HG03354 (cell line): ENCODE results near the gene NOXO1.
"Not testable (repeated sequence)": the region's sequence is repeated elsewhere in the genome, so short reads cannot be mapped to it uniquely, and the experiment has no call there.

Experiments used
- ATAC-seq: cut with Tn5 transposase; IDR thresholded peaks from one replicate; pipeline ENCODE4 v1.9.1; 2021; ENCODE audit warnings: mild to moderate bottlenecking; ENCODE audit not compliant: unreplicated experiment, poor library complexity, severe bottlenecking

NOXO1 gene

GRCh38 chr16:1945559-1946391 is 35.5 kb downstream of the NOXO1 start:
- no peak for ATAC-seq

DNA sequence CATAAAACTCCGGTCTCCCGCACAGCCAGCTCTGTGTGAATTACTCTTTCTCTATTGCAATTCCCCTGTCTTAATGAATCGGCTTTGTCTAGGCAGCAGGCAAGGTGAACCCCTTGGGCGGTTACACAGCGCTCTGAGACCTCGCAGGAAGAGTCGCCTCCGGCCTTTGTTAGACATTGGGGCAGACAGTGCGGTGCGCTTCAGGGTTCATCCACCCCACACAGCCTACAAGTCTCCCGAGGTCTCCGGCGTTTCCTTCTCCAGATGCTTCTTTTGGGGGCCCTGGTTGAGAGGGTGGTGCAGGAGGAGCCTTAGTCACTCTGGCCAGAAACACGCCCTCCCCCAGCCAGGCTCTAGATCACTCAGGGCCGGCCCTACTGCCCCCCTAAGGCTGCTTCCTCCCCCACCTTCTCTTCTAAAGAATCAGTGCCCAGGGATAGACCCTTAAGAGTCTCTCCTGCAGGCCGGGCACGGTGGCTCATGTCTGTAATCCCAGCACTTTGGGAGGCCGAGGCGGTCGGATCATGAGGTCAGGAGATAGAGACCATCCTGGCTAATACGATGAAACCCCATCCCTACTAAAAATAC is 36.6 kb downstream of the NOXO1 start:
- no peak for ATAC-seq

DNA sequence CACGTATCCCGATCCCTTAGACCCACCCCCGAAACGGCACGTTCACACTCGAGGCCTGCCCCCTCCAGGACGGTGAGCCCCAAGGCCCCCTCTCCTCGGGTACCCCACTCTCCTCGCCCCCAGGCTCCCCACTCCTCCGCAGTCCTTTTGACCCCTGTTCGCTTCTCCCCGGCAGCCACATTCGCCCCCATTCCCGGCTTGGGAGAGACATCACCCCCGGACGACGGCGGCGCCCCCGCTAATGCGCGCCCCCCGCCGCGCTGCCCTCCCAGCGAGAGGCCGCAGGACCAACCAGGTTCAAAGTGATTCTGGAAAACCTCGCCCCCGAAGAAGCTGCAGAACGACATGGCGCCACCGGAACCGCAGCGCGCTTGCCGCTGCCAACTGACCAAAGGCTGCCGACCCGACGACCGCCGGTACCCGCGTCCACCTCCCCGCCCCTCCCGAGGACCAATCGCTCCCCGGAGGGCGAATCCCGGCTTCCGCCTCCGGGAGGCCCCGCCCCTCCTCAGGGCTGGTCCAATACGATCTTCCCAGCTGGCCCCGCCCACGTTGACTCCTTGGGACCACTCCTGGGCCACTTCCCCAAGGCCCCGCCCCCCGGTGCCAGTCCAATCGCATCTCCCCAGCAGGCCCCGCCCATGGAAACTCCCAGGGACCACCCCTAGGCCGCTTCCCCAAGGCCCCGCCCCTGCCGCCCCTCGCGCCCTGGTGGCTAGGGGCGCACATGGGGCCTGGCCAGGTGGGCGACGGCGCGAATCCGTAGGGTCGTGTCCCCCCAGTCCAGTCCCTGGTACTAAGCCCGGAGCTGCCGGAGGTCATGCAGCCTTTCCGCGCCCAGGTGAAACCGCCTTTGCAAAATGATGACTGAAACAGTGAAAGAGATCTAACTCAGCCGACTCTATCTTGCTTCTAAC is 38.2 kb downstream of the NOXO1 start, which contains the start of gene MSRB1:
Gene MSRB1, minus strand, starts transcription at position 390 of the 917 bp plus-strand sequence. Its CDS starts 43 bp downstream, at position 347.
- ATAC-seq, result peak; percentile 91

GRCh38 chr16:1942047-1942809 is 39.0 kb downstream of the NOXO1 start:
- no peak for ATAC-seq

DNA sequence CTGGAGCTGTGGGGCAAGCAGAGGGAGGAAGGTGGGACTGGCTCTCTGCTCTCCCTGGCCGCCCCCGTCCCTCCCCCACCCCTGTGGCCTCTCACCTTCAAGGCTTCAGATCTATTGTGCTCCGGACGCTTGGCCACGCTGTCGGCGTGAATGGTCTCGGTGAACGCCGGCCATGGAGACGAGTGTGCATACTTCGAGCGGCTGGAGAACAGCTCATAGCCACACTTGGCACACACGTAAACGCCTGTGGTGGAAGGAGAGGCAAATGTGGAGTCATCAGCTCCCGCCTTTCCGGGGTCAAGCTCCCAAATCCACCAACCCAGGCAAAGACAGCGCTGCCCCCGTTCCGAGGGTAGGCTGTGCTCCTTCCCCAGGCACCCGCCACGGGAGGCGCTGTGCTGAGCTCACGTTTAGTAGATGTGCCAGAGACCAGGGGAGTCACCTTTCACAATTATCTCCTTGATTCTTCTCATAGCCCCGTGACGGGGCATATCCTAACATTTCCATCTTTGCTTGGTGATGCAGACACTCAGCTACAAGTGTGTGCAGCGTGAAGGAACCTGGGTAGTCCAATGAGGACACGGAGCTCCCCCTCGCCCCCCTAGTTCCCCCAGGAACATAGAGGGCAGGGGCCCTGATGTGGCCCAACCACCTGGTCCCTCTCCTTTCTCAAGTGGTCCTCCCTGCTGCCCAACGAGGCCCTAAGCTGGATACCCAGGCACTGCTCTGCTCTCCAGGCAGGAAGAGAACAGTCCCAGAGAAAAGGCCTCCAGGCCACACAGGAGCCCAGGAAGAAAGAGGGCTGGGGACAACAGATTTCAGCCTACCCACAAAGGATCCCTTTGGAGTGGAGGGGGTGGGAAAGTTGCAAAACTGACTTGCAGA is 39.9 kb downstream of the NOXO1 start:
- ATAC-seq, result no peak

- no peak for ATAC-seq
Observed at GRCh38 chr16:1940273-1941161, 40.8 kb downstream of the NOXO1 start.

DNA sequence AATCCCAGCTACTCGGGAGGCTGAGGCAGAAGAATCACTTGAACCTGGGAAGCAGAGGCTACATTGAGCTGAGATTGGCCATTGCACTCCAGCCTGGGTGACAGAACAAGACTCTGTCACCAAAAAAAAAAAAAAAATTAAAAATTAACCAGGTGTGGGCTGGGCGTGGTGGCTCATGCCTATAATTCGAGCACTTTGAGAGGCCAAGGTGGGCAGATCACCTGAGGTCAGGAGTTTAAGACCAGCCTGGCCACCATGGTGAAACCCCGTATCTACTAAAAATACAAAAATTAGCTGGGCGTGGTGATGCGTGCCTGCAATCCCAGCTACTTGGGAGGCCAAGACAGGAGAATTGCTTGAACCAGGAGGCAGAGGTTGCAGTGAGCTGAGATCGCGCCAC is 41.4 kb downstream of the NOXO1 start:
- not testable (repeated sequence) for ATAC-seq

- ATAC-seq, result no peak
Observed at GRCh38 chr16:1938910-1939309, 42.4 kb downstream of the NOXO1 start.

GRCh38 chr16:1938316-1938715 is 43.0 kb downstream of the NOXO1 start:
- no peak for ATAC-seq

GRCh38 chr16:1936945-1937479 is 44.3 kb downstream of the NOXO1 start:
- ATAC-seq, result no peak

DNA sequence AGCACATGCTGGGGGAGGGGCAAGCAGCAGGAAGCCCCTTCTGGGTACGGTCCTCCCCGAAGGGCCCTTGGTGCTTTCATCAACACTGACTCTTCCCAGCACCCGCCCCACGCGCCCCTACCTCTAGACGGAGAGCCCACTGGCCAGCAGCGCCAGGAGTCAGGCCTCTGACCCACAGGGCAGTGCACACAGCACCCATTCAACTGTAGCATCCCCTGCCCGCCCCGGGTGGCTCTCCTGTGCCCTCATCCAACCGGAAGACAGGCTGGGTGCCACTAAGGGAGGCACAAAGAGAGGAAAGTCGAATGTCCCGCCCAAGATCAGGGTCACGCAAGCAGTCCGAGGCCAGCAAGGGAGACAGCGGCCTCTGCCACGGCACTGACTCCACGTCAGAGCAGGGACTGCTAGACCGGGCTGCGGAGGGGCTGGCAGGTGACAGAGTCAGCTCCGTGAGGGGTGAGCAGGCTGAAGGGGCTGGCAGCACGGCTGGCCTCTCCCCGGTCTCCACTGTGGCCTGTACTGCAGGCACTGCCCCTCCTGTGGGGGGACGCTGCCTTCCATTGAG is 48.1 kb downstream of the NOXO1 start:
- ATAC-seq, result no peak

- ATAC-seq, result no peak
Observed at GRCh38 chr16:1932050-1933028, 48.9 kb downstream of the NOXO1 start.

DNA sequence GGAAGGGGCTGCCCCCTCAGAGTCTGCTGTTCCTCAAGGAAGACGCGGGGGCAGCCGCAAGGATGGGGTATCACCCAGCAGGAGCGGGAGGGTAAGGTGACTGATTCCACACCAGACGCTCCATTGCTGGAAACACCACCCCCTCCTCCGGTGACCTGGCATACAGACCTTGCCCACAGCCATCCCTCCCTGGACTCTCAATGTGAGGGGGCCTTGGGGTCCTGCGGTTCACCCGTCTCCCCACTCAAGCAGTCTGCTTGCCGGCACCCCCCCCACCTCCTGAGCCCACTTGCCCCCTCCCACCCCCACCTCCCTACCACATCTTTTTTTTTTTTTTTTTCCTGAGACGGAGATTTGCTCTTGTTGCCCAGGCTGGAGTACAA is 50.9 kb downstream of the NOXO1 start:
- no peak for ATAC-seq

DNA sequence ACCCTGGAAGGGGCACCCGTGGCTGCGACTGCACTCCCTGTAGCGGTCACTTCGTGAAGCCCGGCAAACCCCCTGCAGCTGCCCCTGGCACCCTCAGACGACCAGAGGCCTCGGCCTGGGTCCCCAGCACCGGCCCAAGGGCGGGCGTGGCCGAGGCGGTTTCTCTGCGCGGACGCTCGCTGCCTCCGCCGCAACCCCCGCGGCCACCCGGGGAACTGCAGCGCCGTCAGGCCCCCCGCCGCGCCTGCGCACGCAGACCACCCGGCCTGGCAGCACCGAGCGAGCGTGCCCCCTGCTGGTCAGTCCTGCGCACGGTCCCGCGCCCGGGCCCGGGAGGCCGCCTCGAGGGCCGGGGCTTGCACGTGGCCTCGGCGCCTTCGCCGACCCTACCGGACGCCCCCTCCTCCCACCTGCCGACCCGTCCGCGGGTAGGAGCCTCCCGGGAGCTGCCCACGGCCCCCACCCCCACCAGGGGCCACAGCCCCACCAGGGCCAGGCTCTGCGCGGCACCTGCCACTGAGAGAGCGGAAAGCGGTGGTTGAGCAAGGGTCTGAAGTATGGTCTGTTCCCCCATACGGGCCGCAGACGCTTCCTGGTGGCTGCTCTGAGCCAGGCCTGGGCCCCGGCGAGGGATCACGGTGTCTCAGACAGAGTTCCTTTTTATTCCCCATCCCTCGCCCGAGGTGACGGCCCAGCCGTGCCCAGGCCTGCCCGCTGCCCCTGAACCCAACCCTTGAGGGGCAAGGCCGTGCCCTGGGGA is 51.5 kb downstream of the NOXO1 start:
- ATAC-seq, result peak; percentile 80

DNA sequence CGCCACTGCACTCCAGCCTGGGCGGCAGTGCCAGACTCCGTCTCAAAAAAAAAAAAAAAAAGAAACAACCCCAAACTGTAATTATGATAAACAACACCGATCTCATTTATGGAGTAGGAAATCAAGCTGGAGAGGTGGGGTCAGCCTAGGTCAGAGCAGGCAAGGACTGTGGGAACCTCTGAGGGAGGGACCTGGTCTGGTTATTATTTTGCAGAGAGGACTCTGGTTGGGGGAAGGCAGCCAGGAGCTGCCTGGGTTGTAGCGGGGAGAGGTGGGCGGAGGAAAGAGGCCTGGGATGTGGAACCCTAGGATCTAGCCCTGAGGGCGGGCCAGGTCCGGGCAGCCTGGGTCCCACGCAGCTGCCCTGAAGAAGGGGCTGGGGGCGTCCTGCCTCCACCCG is 52.2 kb downstream of the NOXO1 start:
- ATAC-seq, result peak; percentile 20
